NCI-H2196 (cell line): Measurements from ENCODE around the gene CEP41.

Source experiments
- DNase-seq: peaks from one replicate; lab custom pipeline; 2025; ENCODE audit not compliant: unreplicated experiment; lab: John Stamatoyannopoulos, UW

The CEP41 gene

DNA sequence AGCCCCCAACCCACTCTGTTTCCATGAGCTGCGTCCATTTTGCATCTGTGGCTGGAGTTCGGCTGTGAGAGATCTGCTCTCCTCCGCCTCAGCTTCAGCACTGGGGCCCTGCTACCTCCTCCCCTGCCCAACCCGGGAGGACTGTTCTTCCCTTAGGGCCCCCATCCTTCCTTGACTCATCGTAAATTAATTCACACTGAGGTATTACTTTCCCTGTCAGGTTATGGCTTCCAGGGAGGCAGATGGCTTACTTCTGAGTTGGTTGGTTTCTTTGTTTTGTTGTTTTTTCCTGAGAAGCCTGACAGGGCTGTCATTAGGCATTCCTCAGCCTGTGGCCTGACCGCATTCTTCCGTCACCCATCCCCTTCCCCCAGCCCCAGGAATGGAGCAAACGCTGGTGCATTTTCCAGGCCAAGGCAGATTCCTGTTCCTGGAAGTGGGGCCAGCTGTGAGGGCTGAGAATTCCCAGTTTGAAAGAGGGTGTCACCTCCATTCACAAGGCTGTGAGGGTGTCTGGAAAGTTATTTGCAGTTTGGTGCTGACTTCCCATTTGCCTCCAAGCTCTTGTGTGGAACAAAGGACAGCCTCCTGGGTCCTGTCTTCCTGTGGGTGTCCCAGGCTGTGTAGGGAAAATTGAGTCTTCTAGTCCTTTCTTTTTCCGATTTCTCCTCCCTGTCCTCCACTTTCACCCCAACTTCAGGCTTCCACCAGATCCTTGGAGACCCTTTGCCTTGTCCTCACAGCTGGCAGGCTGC, 84.5 kb downstream of the CEP41 start:
- DNase-seq, result no peak

DNA sequence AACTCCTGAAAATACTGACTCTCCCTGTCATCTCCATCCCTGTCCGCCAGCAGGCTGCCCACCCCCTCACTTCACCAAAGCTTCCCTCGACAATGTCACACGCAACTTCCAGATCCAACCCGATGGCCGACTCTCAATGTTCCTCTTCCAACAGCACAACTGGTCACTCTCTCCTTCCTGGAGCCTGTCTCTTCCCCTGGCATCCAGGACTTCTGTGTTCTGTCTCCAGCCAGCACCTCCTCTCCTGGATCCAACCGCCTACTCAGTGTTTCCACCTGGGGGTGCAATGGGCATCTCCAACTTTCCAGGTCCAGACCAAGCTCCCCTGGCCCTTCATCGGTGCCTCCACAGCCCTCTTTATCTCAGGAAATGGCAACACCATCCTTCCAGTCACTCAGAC, 87.6 kb downstream of the CEP41 start:
- DNase-seq, result no peak

DNA sequence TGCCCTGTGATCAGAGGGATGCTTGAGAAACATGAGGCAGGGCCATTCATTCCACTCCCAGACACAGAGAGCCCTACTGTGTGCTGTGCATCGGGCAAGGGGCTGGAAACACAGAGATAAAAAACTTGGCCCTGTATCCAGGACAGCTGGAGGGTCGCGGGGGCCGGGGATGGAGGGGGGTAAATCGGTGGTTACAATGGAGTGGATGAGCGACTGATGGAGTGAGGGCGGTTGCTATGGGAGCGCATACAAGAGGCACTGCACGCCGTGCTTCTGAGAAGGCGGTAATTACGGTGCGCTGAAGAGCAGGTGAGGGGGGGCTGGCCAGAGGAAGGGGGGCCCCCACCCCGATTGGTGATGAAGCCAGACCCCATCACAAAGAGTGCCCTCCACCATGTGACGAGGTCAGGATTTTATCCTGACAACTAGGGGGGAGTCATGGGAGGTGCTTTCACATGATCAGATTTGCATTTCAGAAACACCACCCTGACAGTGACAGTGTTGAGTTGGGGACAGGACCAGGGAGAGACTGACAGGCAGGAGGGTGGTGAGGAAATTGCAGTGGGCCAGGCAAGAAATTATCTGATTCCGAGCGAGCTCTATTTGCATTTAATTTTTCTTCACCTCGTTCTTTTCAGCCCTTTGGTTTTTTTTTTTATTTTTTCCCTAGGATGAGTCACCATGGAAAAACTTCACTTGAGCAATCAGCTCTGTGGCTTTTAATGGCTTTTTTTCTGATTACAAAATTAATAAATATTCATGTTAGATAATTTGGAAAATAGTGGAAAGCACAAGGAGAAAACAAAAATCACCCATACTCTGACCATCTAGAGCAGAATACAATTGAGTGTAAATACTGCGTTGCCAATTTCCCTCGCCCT, 88.4 kb downstream of the CEP41 start:
- DNase-seq, result no peak

DNA sequence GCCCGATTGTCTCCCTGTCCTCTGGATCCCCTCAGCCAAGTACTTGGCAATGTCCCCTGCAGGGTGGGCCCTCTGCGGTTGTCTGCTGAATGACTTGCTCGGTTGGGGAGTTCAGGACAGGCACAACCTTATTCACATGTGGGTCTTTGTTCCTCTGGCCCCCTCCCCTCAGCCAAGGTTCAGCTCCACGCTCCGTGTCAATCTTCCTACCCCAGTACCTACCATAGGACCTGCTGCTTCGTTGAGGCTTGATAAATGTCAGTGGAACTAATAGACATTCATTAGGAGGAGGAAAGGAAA, 89.1 kb downstream of the CEP41 start:
- DNase-seq, result no peak

DNA sequence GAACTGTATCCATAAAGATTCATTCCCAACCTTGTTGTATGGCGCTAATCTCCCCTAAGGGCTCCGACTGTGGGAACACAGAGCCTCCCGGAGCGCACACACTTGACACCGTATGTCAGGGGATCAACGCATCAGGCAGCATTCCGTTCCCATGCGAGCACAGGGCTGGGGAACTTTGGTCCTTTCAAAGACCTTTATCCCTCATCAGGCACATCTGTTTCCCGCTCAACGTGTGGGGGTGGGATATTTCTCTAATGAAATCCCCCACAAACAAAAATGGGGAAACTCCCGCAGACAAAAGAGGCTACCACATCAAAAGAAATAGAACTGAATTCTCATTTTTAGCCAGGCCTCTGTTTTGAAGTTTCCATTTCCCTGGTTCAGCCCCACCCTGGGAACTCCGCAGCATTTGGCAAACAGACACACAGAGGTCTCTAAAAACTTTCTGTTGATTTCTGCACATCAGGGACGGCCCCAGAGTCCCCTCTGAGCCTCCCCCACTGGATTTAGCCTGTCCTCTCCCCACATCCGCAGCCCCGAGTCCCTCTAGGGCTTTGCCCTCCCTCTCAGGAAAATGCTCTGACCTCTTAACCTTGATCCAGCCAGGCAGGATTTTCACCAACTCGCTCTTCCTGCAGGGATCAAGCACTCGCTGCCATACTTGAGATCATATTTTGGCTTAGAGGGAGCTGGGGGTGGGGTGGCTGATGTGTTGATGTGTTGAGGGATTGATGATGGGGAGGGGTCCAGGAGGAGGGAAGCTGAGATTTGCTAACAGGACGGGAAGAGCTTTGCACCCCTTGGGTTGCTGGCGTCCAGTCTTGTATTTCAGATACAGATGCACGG, 89.6 kb downstream of the CEP41 start:
- DNase-seq, result no peak

DNA sequence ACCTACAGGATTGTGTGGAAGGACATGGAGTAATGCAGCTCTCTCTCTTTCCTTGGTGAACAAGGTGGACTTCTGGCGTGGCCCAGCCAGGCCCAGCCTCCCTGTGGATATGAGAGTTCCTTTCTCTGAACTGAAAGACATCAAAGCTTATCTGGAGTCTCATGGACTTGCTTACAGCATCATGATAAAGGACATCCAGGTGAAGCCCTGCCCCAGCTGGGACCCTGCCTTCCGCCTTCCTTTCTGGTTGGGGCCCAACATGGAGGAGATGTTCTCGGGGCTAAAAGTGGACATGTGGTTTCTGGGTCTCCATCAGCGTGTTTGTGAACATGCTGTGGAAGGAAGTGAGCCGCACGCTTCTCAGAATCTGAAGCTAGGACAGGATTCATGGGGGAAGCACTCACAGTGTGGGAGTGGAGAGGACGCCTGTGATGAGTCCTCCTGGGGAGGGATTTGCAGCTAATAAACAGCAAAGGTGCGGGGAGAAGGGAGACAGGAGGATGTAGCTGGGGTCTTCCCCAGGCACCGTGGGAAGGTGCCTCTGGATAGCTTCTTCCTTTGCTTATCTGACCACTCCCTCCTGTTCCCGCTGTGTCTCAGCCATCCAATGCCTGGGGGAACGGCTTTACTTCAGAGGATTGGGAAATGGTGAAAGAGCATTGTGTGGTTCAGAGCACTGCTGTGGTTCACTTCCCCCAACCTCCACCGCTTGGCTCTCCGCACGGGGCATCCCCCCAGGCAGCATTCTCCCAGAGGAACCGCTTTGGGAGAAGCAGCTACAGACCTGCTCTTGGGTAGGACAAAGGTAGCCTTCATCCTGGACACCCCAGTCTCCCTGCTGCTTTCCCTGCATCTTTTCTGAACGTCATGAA, 90.7 kb downstream of the CEP41 start:
- no peak for DNase-seq

DNA sequence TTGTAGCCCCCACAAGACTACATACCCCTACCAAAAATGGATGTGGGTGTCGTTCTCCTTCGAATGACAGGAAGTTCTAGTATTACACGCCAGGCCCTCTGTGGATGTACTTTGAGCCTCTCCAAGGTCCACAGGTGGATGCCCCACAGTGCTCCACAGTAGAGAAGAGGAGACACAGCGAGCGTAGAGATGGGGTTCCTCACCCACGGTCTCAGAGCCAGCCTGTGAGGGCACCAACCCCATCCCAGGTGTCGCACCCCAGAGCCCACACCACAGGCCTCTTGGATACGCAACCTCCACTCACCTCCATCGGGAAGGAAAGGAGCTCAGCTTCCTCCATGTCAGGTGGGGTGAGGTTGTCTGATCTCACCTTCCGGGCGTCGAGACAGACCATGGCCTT, 93.9 kb downstream of the CEP41 start:
- DNase-seq, result no peak

DNA sequence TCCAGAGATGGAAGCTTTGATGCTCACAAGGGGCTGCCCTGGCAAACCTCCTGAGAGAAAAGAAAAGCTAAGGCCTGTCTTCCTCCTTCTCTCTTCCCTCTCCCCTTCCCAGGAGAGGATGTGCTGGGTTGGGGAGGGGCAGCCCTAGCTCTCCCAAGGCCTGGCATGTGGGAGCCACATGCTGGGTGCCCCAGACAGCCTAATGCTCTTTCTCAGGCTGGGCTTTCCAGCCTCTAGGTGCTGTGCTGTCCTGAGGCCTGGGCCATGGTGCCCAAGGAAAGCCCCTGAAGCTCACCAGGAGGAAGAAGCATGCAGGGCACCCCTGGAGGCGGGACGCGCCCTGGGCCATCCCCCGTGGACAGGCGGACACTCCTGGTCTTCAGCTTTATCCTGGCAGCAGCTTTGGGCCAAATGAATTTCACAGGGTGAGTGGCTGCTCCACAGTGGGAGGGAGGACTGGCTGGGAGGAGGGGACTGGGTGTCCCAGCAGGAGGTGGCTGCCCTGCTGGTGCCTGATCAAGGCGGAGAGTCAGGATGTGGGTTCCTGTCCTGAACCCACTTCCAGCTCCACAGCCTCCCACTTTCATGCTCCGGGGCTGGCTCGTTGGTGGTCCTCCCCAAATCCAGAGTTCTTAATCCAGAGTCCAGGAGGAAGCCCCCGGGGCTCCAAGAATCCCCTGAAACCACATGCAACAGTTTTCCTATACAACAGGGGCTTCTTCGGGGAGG, 94.5 kb downstream of the CEP41 start:
- DNase-seq, result no peak

DNA sequence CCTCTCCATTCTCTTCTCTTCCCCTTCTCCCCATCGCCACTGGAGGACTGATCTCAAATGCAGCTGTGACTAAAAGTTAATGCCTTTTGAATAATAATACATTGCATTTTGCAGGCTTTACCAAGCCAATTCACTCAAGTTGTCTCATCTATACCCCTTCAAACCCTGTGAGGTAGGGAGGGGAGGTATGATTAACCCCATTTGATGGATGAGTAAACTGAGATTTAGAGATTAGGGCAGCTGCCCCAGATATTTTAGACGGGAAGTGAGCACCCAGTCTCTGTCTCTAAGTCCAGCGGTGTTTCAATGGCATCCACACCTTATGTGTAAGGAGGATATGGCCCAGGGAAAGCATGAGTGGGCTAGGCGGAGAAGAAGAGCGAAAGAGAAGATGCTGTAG, 95.1 kb downstream of the CEP41 start:
- no peak for DNase-seq

DNA sequence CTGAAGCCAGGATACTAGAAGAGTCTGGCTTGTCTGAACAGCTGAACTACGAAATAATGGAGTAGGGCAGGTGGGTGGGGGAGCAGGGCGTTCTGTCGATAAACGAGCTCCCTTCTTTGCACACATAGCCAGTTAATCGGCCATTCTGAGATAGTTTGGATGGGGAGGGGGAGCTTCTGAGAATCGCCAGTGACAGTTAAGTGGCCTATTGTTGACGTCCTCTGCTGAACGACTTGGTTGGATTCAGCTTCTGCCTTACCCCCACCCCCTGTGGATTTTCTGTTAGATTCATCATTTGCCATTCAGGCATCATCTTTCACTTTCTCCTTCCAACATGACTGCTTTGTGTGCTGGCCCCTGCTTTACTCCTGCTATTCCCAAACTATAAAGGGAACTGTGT, 95.7 kb downstream of the CEP41 start:
- no peak for DNase-seq

DNA sequence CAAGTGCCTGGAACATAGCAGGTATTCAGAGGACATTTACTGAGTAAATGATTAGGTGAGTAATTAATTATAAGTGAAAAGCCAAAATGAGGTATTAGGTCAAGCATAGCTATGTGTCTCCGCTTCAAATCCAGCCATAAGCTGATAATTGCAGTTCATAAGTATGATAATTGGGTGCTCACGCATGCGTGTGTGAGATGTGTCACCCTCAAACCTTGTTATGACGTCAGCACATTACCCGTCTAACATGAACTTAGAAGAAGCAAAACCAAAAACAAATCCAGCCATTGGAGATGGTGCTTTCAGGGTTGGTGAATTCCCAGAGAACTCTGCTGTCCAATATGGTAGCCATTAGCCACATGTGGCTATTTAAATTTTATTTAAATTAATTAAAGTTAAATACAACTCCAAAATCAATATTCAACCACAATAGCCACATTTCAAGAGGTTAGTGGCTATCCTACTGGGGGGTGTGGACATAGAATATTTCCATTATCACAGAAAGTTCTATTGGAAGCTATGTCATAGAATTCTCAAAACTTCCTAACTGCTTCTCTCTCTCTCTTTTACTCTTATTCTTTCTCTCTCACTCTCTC, 96.4 kb downstream of the CEP41 start, which contains the start of gene CPA5:
Gene CPA5, plus strand, starts transcription at position 546 of the 596 bp plus-strand sequence. CDS start 1,670 bp downstream, outside the sequence.
- no peak for DNase-seq
